Panc1 (cell line): ENCODE measurements around the gene WFDC2.

Experiments used
- CTCF ChIP-seq: fragments of 450-650 bp; IDR thresholded peaks from 2 replicates; pipeline ENCODE4 v1.5.1; 2017; ENCODE audit warnings: mild to moderate bottlenecking
- POLR2AphosphoS5 ChIP-seq: IDR thresholded peaks from 2 replicates; pipeline ENCODE4 v1.6.1; 2012; ENCODE audit warnings: mild to moderate bottlenecking, low read depth, low read length, moderate library complexity
- REST ChIP-seq, 2 experiments: IDR thresholded peaks; 2 replicates each; pipeline ENCODE4 v1.6.1; 2011 to 2012; ENCODE audit warnings: low read depth in 2 of 2, control low read depth in 1 of 2, low read length in 1 of 2, mild to moderate bottlenecking in 1 of 2, moderate library complexity in 1 of 2; ENCODE audit not compliant: insufficient read depth in 1 of 2
- TCF7L2 ChIP-seq: IDR thresholded peaks from 2 replicates; pipeline ENCODE4 v1.6.1; 2011; ENCODE audit warnings: mild to moderate bottlenecking, low read depth, low read length, inconsistent platforms

GRCh38 chr20:45440424-45440823 lies 29.1 kb upstream of the WFDC2 start:
- TF ChIP-seq CTCF: no peak
- TF ChIP-seq REST (IDR thresholded peaks at IDR 0.05; ENCODE audit: insufficient read depth in 1 of 2, low read depth in 2 of 2, low read length in 1 of 2): no peak
- no peak for TF ChIP-seq TCF7L2
- no peak for TF ChIP-seq POLR2AphosphoS5
